Measurements from ENCODE around the gene MTRFR. TPM values are rescaled to one million over a fixed set of nuclear protein-coding genes. Genes with fewer than 3 reads are reported as not detected.

The MTRFR gene
- total RNA-seq, 6 donors from 2014 or later, result 9.4 to 27.4 (median 13.6) TPM

DNA sequence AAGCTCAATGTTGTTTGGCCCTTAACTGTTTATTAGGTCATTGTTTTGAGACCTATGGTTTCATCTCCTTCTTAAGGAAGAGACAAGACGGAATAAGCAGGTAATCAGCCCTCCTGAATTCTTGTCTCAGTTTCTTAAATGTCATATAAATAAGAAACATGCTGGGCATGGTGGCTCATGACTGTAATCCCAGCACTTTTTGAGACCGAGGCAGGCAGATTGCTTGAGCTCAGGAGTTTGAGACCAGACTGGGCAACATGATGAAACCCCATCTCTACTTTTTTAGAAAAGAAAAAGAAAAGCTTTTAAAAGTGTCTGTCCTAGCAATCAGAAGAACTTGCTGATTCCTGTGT lies 5.1 kb downstream of the MTRFR start:
- H3K27me3 ChIP-seq, result no peaks in the 10 kb centered on the region
- TF ChIP-seq CTCF (IDR thresholded peaks at IDR 0.05) (peak in 1 of 6 experiments; percentile 27), POLR2A (IDR thresholded peaks at IDR 0.05) (no peak)
- H3K4me3 ChIP-seq, result no peak overlapping the region
- H3K9me3 ChIP-seq, result no peaks in the 10 kb centered on the region
- no peak for DNase-seq
- 51 to 66% methylated on average over 2 of the region's 2 CpGs for WGBS, 2 donors
- no peak for ATAC-seq (ENCODE audit: low FRiP score in 2 of 2)
- H3K27ac ChIP-seq, result peak overlapping the region in 3 of 4 donors; percentile 3 to 71 (median 40)
- peaks cover 0 to 5% (median 2%) of the 10 kb centered on the region in 4 donors for H3K36me3 ChIP-seq
- H3K4me1 ChIP-seq, result peaks cover 27 to 57% (median 39%) of the 10 kb centered on the region in 4 donors

- Histone ChIP-seq H3K36me3 (peaks cover 0 to 5% (median 2%) of the 10 kb centered on the region in 4 donors), H3K4me3 (no peak overlapping the region), H3K4me1 (peaks cover 28 to 53% (median 36%) of the 10 kb centered on the region in 4 donors), H3K27ac (no peak overlapping the region), H3K9me3 (no peaks in the 10 kb centered on the region), H3K27me3 (no peaks in the 10 kb centered on the region)
- DNase-seq (no peak), ATAC-seq (ENCODE audit: low FRiP score in 2 of 2) (no peak)
- WGBS, 2 donors, result 88 to 92% methylated on average over 6 of the region's 6 CpGs
- no peak for TF ChIP-seq EP300 (IDR thresholded peaks at IDR 0.05)
- TF ChIP-seq POLR2AphosphoS5 (IDR thresholded peaks at IDR 0.05), result no peak
- TF ChIP-seq CTCF (IDR thresholded peaks at IDR 0.05), result no peak
- no peak for TF ChIP-seq POLR2A (IDR thresholded peaks at IDR 0.05)
These were observed 5.7 kb downstream of the MTRFR start for GRCh38 chr12:123238961-123239360.

GRCh38 chr12:123242116-123242904 lies 9.1 kb downstream of the MTRFR start:
- 40 to 46% methylated on average over 11 of the region's 11 CpGs for WGBS, 2 donors
- peak overlapping the region in 2 of 4 donors; percentile 25 to 38 for H3K27ac ChIP-seq
- no peak for DNase-seq
- H3K27me3 ChIP-seq, result no peaks in the 10 kb centered on the region
- H3K4me1 ChIP-seq, result peaks cover 14 to 30% (median 20%) of the 10 kb centered on the region in 4 donors
- H3K4me3 ChIP-seq, result no peak overlapping the region
- H3K9me3 ChIP-seq, result no peaks in the 10 kb centered on the region
- no peak for TF ChIP-seq POLR2A (IDR thresholded peaks at IDR 0.05)
- no peak for TF ChIP-seq POLR2AphosphoS5 (IDR thresholded peaks at IDR 0.05)
- TF ChIP-seq CTCF (IDR thresholded peaks at IDR 0.05), result no peak
- no peak for TF ChIP-seq EP300 (IDR thresholded peaks at IDR 0.05)
- peaks cover 0 to 5% (median 2%) of the 10 kb centered on the region in 4 donors for H3K36me3 ChIP-seq
- ATAC-seq (ENCODE audit: low FRiP score in 2 of 2), result peak in 1 of 2 donors; percentile 24

DNA sequence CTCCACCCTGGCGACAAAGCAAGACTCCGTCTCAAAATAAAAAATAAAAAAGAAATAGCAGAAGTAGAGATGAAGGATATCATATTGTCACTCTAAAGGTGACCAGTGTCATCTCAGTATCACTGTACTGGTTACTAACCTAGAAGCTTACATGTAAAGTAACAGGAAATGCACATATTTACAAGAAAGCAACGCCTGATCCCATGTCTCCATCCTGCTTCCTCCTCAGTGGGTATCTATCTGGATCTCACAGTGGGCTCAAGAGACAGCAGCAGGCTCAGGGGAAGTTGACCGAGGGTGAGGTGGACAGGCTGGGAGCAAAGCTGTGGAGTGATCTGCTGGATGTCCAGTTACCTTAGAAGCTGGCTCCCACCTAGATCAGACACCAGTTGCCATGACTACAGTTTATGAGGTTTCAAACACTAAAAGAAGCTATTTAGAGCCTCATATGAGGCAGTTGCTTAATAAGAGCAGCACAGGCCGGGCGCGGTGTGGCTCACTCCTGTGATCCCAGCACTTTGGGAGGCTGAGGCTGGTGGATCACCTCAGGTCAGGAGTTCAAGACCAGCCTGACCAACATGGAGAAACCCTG lies 10.5 kb downstream of the MTRFR start:
- TF ChIP-seq POLR2AphosphoS5 (IDR thresholded peaks at IDR 0.05), result no peak
- no peak for TF ChIP-seq CTCF (IDR thresholded peaks at IDR 0.05)
- TF ChIP-seq POLR2A (IDR thresholded peaks at IDR 0.05), result no peak
- no peak for TF ChIP-seq EP300 (IDR thresholded peaks at IDR 0.05)
- no peak overlapping the region for H3K27ac ChIP-seq
- H3K36me3 ChIP-seq, result peaks cover 0 to 5% (median 2%) of the 10 kb centered on the region in 4 donors
- no peaks in the 10 kb centered on the region for H3K9me3 ChIP-seq
- H3K4me3 ChIP-seq, result no peak overlapping the region
- DNase-seq (no peak), ATAC-seq (ENCODE audit: low FRiP score in 2 of 2) (no peak)
- H3K27me3 ChIP-seq, result no peaks in the 10 kb centered on the region
- peaks cover 10 to 18% (median 13%) of the 10 kb centered on the region in 4 donors for H3K4me1 ChIP-seq
- WGBS, 2 donors, result 66 to 72% methylated on average over 7 of the region's 7 CpGs

Data from upper lobe of left lung (tissue), 6 donors.